Endodermal cell (in vitro differentiated cells): ENCODE results near the gene C1GALT1. TPM values are rescaled to one million over a fixed set of nuclear protein-coding genes. Genes with fewer than 3 reads are reported as not detected.

Source experiments
- DNase-seq: peaks from one replicate; pipeline ENCODE4 v3.0.0-alpha.2; 2017
- H3K27ac ChIP-seq: 2 replicates; pipeline ENCODE4 v1.5.1; 2013; ENCODE audit warnings: mild to moderate bottlenecking, low read depth, low read length, moderate library complexity
- H3K27me3 ChIP-seq: 2 replicates; pipeline ENCODE4 v1.6.1; 2013; ENCODE audit warnings: mild to moderate bottlenecking, low read length, moderate library complexity; ENCODE audit not compliant: insufficient read depth, control insufficient read depth, poor library complexity, severe bottlenecking
- H3K36me3 ChIP-seq: 2 replicates; pipeline ENCODE4 v1.7.0; 2013; ENCODE audit warnings: mild to moderate bottlenecking, low read length, moderate library complexity; ENCODE audit not compliant: control insufficient read depth, insufficient read depth
- H3K4me1 ChIP-seq: one replicate; pipeline ENCODE4 v1.7.0; 2013; ENCODE audit warnings: low read length; ENCODE audit not compliant: control insufficient read depth, insufficient read depth
- H3K4me3 ChIP-seq: 2 replicates; pipeline ENCODE4 v1.5.1; 2013; ENCODE audit warnings: mild to moderate bottlenecking, low read length, moderate library complexity
- H3K9ac ChIP-seq: 2 replicates; pipeline ENCODE4 v1.6.1; 2013; ENCODE audit warnings: mild to moderate bottlenecking, low read length, moderate library complexity; ENCODE audit not compliant: poor library complexity, severe bottlenecking; ENCODE audit errors: extremely low read depth
- H3K9me3 ChIP-seq: 2 replicates; pipeline ENCODE4 v1.6.1; 2013; ENCODE audit warnings: mild to moderate bottlenecking, low read length, moderate library complexity; ENCODE audit not compliant: control insufficient read depth
- H3K27ac Mint-ChIP-seq: 2 replicates; pipeline ENCODE4 v1.8.0; 2020; ENCODE audit warnings: mixed read lengths
- H3K27me3 Mint-ChIP-seq: 2 replicates; pipeline ENCODE4 v1.8.0; 2021; ENCODE audit warnings: mild to moderate bottlenecking, mixed read lengths; ENCODE audit not compliant: insufficient read depth
- H3K36me3 Mint-ChIP-seq: 2 replicates; pipeline ENCODE4 v1.8.0; 2020; ENCODE audit warnings: low read depth, mixed read lengths
- H3K4me1 Mint-ChIP-seq: 2 replicates; pipeline ENCODE4 v1.8.0; 2020; ENCODE audit warnings: mixed read lengths
- H3K4me3 Mint-ChIP-seq: 2 replicates; pipeline ENCODE4 v1.8.0; 2020; ENCODE audit warnings: mild to moderate bottlenecking, moderate library complexity, mixed read lengths
- H3K9me3 Mint-ChIP-seq: 2 replicates; pipeline ENCODE4 v1.8.0; 2020; ENCODE audit warnings: mild to moderate bottlenecking, mixed read lengths
- WGBS, 2 experiments: methylation state at CpG; one replicate each; pipeline versions ENCODE4 v1.1.5 to v1.1.7; 2013; ENCODE audit warnings: missing lambda C conversion rate in 2 of 2, mixed read lengths in 1 of 2; ENCODE audit not compliant: insufficient coverage in 1 of 2, insufficient read length in 1 of 2; 5-methylcytosine and 5-hydroxymethylcytosine counted together
- total RNA-seq, 2 donors: library from RNA; stranded (reverse); fragmentation: NEBNext Ultra II Directional in 1 of 2; extraction: Animal tissue kit (Norgen Biotek cat#: 25700) in 1 of 2; gene quantifications; 2 replicates in 1 of 2; 3 replicates in 1 of 2; pipeline ENCODE4 v1.2.1, GENCODE V29; 2021
- TF ChIP-seq, protein P1 (sequence below): fragments of 200-600 bp; sonication (generic); conservative IDR thresholded peaks from 2 replicates; pipeline ENCODE4 v1.5.0; 2021; ENCODE audit warnings: antibody characterized with exemption, mild to moderate bottlenecking

The C1GALT1 gene
- total RNA-seq, 2 donors from 2014 or later = 65.7 to 132 TPM

GRCh38 chr7:7265081-7266075 lies 83.0 kb downstream of the C1GALT1 start:
- Histone ChIP-seq H3K9ac (no peak overlapping the region), H3K4me1 (peaks cover 8% of the 10 kb centered on the region), H3K27ac (no peak overlapping the region), H3K9me3 (no peaks in the 10 kb centered on the region), H3K4me3 (no peak overlapping the region), H3K27me3 (no peaks in the 10 kb centered on the region), H3K36me3 (no peaks in the 10 kb centered on the region)
- peaks cover 14% of the 10 kb centered on the region for H3K4me1 Mint-ChIP-seq
- H3K27ac Mint-ChIP-seq = no peak overlapping the region
- WGBS, 2 experiments = 93% methylated on average over 5 to 8 of the region's 8 CpGs
- no peaks in the 10 kb centered on the region for H3K36me3 Mint-ChIP-seq
- no peaks in the 10 kb centered on the region for H3K27me3 Mint-ChIP-seq
- H3K4me3 Mint-ChIP-seq = no peak overlapping the region
- TF ChIP-seq, protein P1, sequence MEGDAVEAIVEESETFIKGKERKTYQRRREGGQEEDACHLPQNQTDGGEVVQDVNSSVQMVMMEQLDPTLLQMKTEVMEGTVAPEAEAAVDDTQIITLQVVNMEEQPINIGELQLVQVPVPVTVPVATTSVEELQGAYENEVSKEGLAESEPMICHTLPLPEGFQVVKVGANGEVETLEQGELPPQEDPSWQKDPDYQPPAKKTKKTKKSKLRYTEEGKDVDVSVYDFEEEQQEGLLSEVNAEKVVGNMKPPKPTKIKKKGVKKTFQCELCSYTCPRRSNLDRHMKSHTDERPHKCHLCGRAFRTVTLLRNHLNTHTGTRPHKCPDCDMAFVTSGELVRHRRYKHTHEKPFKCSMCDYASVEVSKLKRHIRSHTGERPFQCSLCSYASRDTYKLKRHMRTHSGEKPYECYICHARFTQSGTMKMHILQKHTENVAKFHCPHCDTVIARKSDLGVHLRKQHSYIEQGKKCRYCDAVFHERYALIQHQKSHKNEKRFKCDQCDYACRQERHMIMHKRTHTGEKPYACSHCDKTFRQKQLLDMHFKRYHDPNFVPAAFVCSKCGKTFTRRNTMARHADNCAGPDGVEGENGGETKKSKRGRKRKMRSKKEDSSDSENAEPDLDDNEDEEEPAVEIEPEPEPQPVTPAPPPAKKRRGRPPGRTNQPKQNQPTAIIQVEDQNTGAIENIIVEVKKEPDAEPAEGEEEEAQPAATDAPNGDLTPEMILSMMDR = no peak
- no peaks in the 10 kb centered on the region for H3K9me3 Mint-ChIP-seq
- no peak for DNase-seq

DNA sequence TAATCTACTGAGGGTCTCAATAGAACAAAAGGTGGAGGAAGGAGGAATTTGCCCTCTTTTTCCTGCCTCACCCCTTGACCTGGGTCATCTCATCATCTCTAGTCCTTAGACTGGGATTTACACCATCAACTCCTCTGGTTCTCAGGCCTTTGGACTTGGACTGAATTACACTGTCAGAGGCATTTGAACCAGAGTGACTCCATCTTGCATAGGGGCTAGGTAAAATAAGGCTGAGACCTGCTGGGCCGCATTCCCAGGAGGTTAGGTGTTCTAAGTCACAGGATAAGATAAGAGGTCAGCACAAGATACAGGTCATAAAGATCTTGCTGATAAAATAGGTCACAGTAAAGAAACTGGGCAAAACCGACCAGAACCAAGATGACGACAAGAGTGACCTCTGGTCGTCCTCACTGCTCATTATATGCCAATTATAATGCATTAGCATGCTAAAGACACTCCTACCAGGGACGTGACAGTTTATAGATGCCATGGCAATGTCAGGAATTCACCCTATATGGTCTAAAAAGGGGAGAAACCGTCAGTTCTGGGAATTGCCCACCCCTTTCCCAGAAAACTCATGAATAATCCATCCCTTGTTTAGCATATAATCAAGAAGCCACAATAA lies 84.0 kb downstream of the C1GALT1 start:
- no peak overlapping the region for H3K4me3 Mint-ChIP-seq
- H3K27ac Mint-ChIP-seq = no peak overlapping the region
- Histone ChIP-seq H3K27ac (no peak overlapping the region), H3K4me3 (no peak overlapping the region), H3K4me1 (peaks cover 8% of the 10 kb centered on the region), H3K9me3 (no peaks in the 10 kb centered on the region), H3K36me3 (no peaks in the 10 kb centered on the region), H3K27me3 (no peaks in the 10 kb centered on the region), H3K9ac (no peak overlapping the region)
- TF ChIP-seq, protein P1 = no peak
- 69 to 75% methylated on average over 5 to 6 of the region's 6 CpGs for WGBS, 2 experiments
- no peak for DNase-seq
- H3K9me3 Mint-ChIP-seq = no peaks in the 10 kb centered on the region
- H3K27me3 Mint-ChIP-seq = no peaks in the 10 kb centered on the region
- H3K36me3 Mint-ChIP-seq = no peaks in the 10 kb centered on the region
- peaks cover 14% of the 10 kb centered on the region for H3K4me1 Mint-ChIP-seq

GRCh38 chr7:7271094-7271874 lies 88.9 kb downstream of the C1GALT1 start:
- no peak overlapping the region for H3K27ac ChIP-seq
- H3K9me3 Mint-ChIP-seq = no peaks in the 10 kb centered on the region
- H3K9me3 ChIP-seq = no peaks in the 10 kb centered on the region
- no peaks in the 10 kb centered on the region for H3K36me3 ChIP-seq
- no peaks in the 10 kb centered on the region for H3K36me3 Mint-ChIP-seq
- H3K4me3 ChIP-seq = no peak overlapping the region
- TF ChIP-seq, protein P1 = no peak
- no peak overlapping the region for H3K27ac Mint-ChIP-seq
- H3K4me3 Mint-ChIP-seq = no peak overlapping the region
- H3K27me3 Mint-ChIP-seq = no peaks in the 10 kb centered on the region
- peaks cover 1% of the 10 kb centered on the region for H3K4me1 ChIP-seq
- no peak overlapping the region for H3K9ac ChIP-seq
- H3K4me1 Mint-ChIP-seq = peaks cover 2% of the 10 kb centered on the region
- no peaks in the 10 kb centered on the region for H3K27me3 ChIP-seq
- 88 to 95% methylated on average over 3 to 10 of the region's 10 CpGs for WGBS, 2 experiments
- no peak for DNase-seq
